ENCODE results near the gene PACSIN2.

Gene PACSIN2

GRCh38 chr22:42821386-42821785 lies 193.6 kb downstream of the PACSIN2 start:
- no peak for DNase-seq (ENCODE audit: low read depth in 2 of 2)

- no peak for DNase-seq (ENCODE audit: low read depth in 2 of 2)
These were observed 194.7 kb downstream of the PACSIN2 start for GRCh38 chr22:42820045-42820763.
